Fibroblast of lung (primary cell): Measurements from ENCODE around the gene ZSWIM1.

Experiments
- CTCF ChIP-seq, 2 donors: IDR thresholded peaks in 1 of 2; conservative IDR thresholded peaks in 1 of 2; 1 replicate in 1 of 2; 2 replicates in 1 of 2; pipeline ENCODE4 v1.5.1; 2011 to 2012; ENCODE audit warnings: low read length in 2 of 2, control low read depth in 1 of 2, inconsistent platforms in 1 of 2, low read depth in 1 of 2, mild to moderate bottlenecking in 1 of 2
- EZH2 ChIP-seq: IDR thresholded peaks from 2 replicates; pipeline ENCODE4 v1.5.1; 2012; ENCODE audit warnings: low read length, control low read depth, mild to moderate bottlenecking; ENCODE audit errors: missing control alignments

GRCh38 chr20:45921337-45922189, 40.5 kb downstream of the ZSWIM1 start:
- no peak for TF ChIP-seq CTCF (conservative IDR thresholded peaks at IDR 0.05 in 1 of 2, IDR thresholded peaks at IDR 0.05 in 1 of 2; ENCODE audit: low read depth in 1 of 2, low read length in 2 of 2)
- TF ChIP-seq EZH2 = no peak
